WI38 (cell line): ENCODE data around the gene SHC3.

Experiments
- H3K4me3 ChIP-seq: 2 replicates; pipeline ENCODE4 v1.5.1; 2011; ENCODE audit warnings: low read depth, mild to moderate bottlenecking, control low read depth, low read length
- CTCF ChIP-seq: IDR thresholded peaks from 2 replicates; pipeline ENCODE4 v1.5.1; 2012; ENCODE audit warnings: low read depth, mild to moderate bottlenecking, control low read depth, low read length

SHC3 gene

GRCh38 chr9:89168901-89169813 lies 9.5 kb downstream of the SHC3 start:
- no peak for TF ChIP-seq CTCF
- H3K4me3 ChIP-seq, result no peak overlapping the region

GRCh38 chr9:89167788-89168187 lies 10.8 kb downstream of the SHC3 start:
- TF ChIP-seq CTCF, result no peak

GRCh38 chr9:89166852-89167251 lies 11.8 kb downstream of the SHC3 start:
- no peak for TF ChIP-seq CTCF
- H3K4me3 ChIP-seq, result no peak overlapping the region

More at GRCh38 chr9:89167788-89168187, 10.8 kb downstream of the SHC3 start:
- H3K4me3 ChIP-seq, result no peak overlapping the region

GRCh38 chr9:89165880-89166279 lies 12.7 kb downstream of the SHC3 start:
- TF ChIP-seq CTCF, result no peak
- H3K4me3 ChIP-seq, result no peak overlapping the region

- no peak overlapping the region for H3K4me3 ChIP-seq
- TF ChIP-seq CTCF, result no peak
Measured at GRCh38 chr9:89165341-89165740, 13.3 kb downstream of the SHC3 start.

GRCh38 chr9:89161221-89161620 lies 17.4 kb downstream of the SHC3 start:
- H3K4me3 ChIP-seq, result no peak overlapping the region
- TF ChIP-seq CTCF, result no peak

- no peak overlapping the region for H3K4me3 ChIP-seq
- no peak for TF ChIP-seq CTCF
Measured at GRCh38 chr9:89160806-89161205, 17.8 kb downstream of the SHC3 start.
